GM13977 (cell line): ENCODE measurements around the gene HNRNPK.

Experiments used
- DNase-seq: peaks from one replicate; pipeline ENCODE4 v3.0.0; 2012; ENCODE audit warnings: low spot score
- CTCF ChIP-seq: IDR thresholded peaks from 2 replicates; pipeline ENCODE4 v1.5.1; 2012; ENCODE audit warnings: mild to moderate bottlenecking, control low read depth; ENCODE audit not compliant: insufficient read depth; ENCODE audit errors: extremely low read depth, missing control alignments
- in situ Hi-C: fragments of 300-500 bp; cut with MboI; formaldehyde crosslinking; loops from one replicate; pipeline ENCODE4 v1.12.0; 2022; ENCODE audit warnings: low sequenced_read_pairs, low pct_unique_long_range_greater_than_20kb, mixed read lengths, inconsistent platforms; ENCODE audit not compliant: unreplicated experiment

Gene HNRNPK

GRCh38 chr9:83978992-83979811 is 813 bp downstream of the HNRNPK start:
- no peak for TF ChIP-seq CTCF
- DNase-seq = peak; percentile 76

GRCh38 chr9:83977196-83977595 is 2.8 kb downstream of the HNRNPK start:
- in situ Hi-C loops = no loop called here
- TF ChIP-seq CTCF = no peak

More at GRCh38 chr9:83978992-83979811, 813 bp downstream of the HNRNPK start:
- in situ Hi-C loops = no loop called here

GRCh38 chr9:83976372-83976771 is 3.6 kb downstream of the HNRNPK start:
- no peak for DNase-seq
- in situ Hi-C loops = no loop called here
- TF ChIP-seq CTCF = no peak

More at GRCh38 chr9:83977196-83977595, 2.8 kb downstream of the HNRNPK start:
- DNase-seq = no peak

- no peak for DNase-seq
- TF ChIP-seq CTCF = no peak
- in situ Hi-C loops = no loop called here
These were observed 4.7 kb downstream of the HNRNPK start for GRCh38 chr9:83975300-83975699.

- in situ Hi-C loops = no loop called here
- no peak for DNase-seq
- TF ChIP-seq CTCF = no peak
These were observed 7.7 kb downstream of the HNRNPK start for GRCh38 chr9:83972286-83972685.

- in situ Hi-C loops = no loop called here
- no peak for DNase-seq
- TF ChIP-seq CTCF = no peak
These were observed 8.5 kb downstream of the HNRNPK start for GRCh38 chr9:83971485-83971884.
